Renal cortex interstitium (tissue), 11 donors: ENCODE measurements around the gene EEIG2. TPM values are rescaled to one million over a fixed set of nuclear protein-coding genes. Genes with fewer than 3 reads are reported as not detected.

ENCODE experiments used
- DNase-seq, 11 donors: peaks; one replicate each; pipeline ENCODE4 v3.0.0-alpha.2; 2013; ENCODE audit warnings: low read depth in 9 of 11, low spot score in 4 of 11; ENCODE audit errors: extremely low read depth in 1 of 11
- polyA plus RNA-seq, 3 donors: library from polyadenylated mRNA; unstranded; fragments of 120-200 nt; gene quantifications; one replicate each; pipeline ENCODE4 v1.2.1, GENCODE V29; 2013; ENCODE audit not compliant: insufficient read length in 3 of 3

EEIG2 gene
- polyA plus RNA-seq, 3 donors, result 15.7 to 18.3 (median 17.8) TPM

DNA sequence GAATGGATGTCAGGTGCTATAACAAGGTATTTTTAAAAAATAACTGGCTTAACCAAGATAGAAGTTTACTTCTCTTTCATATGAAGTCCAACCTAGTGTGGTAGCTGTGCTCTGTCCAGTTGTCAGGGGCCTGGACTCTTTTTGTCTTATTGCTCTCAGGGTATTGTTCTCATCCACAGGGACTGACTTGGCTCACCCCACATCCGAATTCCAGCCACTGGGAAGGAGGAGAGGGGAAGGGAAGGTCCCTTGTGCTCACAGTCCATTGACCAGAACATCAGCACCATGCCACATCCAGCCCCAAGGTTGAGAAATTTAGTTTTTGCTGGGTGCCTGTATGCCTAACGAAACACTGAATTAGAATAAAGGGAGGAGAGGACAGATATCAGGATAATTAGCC lies 8.7 kb downstream of the EEIG2 start:
- DNase-seq, result no peak

DNA sequence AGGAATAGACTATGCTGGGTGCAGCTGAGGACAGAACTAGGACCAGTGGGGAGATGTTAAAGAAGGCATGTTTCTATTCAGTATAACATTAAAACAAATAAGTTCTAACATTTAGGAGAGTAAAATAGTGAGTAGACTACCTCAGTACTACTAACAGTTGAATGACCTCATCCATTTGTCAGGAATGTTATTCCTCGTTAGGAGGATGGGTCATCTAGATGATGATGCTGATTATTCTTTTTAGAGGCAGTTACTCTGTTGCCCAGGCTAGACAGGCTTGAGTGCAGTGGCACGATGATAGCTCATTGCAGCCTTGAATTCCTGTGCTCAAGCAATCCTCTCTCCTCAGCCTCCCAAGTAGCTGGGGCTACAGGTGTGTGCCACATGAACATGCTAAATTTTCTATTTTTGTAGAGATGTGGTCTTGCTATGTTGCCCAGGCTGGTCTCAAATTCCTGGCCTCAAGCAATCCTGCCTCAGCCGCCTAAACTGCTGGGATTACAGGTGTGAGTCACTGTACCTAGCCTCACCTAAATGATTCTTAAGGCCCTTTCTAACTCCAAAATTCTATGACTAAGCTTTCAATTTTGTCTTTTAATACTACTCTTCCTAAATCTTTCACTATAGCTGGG lies 9.3 kb downstream of the EEIG2 start:
- no peak for DNase-seq

DNA sequence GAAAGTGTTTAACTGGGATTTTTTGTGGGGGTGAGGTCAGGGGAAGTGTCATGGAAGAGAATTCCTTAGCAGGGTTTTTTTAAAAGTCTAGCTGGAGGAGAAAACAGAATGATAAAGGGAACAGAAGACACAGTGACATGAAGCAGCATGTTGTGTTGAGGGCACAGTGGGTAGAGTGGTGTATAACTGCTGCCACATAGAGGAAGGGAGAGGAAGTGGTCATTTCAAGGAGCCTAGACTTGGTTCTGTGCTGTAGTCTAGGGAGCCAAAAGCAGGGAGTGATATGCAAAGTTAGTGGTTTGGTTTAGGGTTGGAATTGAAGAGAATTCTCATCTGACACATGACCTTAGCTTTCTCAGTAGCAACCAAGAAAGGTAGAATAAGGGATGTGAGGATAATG lies 10.2 kb downstream of the EEIG2 start:
- no peak for DNase-seq

DNA sequence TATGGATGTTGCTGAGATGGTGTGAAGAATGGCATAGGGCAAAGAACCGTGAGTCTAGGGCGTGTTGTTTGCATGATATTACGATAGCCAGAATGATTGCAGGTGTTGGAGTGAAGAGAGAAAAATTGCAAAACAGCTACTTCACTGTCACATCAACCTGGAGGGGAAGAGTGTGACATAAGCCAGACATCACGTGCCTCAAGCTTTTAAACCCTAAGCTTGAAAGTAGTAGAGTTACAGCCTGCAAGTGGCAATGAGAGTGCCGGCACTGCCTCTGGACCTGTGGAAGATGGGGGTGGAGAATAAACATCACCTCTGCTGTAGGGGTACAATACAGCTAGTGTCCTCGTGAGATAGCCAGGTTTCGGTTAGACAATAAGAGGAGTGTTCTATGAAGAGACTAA lies 11.1 kb downstream of the EEIG2 start:
- DNase-seq, result no peak

DNA sequence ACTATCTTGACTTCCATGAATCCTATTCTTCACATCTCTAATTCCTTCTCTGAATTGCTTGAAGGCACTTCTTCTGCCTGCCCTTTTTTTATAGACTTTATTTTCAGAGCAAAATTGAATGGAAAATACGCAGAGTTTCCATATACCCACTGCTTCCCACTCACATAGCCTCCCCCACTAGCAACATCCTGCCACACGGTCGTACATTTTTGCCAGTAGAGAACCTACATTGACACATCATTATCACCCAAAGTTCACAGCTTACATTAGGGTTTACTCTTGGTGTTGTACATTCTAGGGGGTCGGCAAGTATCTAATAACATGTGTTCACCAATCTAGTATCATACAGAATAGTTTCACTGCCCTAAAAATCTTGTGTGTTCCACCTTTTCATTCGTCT lies 12.3 kb downstream of the EEIG2 start:
- DNase-seq, result no peak

DNA sequence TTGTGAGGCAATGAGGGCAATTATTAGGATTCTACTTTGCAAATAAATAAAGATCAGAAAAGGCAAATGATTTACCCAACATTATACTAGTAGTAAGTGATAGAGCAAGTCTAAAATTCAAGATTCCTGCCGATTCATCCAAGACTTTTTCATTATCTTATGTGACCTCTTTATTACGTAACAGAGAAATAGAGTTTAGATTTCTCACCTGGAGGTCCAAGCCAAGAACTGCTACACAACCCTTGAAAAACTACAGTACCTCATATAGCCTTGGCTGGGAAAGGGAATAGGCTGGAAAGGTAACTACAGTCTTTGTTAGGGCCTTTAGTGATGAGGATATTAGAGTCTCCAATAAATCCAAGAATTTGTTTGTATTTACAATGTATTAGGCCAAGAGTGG lies 13.3 kb downstream of the EEIG2 start:
- no peak for DNase-seq

DNA sequence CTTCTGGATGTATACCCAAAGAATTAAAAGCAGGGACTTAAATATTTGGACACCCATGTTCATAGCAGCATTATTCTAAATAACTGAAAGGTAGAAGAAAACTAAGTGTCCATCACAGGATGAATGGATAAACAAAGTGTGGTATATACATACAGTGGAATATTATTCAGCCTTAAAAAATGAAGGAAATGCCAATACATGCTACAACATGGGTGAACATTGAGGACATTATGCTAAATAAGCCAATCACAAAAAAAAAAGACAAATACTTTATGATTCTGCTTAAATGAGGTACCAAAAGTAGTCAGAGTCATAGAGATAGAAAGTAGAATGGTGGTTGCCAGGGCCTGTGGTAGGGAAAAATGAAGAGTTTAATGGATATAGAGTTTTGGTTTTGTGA lies 14.1 kb downstream of the EEIG2 start:
- no peak for DNase-seq

DNA sequence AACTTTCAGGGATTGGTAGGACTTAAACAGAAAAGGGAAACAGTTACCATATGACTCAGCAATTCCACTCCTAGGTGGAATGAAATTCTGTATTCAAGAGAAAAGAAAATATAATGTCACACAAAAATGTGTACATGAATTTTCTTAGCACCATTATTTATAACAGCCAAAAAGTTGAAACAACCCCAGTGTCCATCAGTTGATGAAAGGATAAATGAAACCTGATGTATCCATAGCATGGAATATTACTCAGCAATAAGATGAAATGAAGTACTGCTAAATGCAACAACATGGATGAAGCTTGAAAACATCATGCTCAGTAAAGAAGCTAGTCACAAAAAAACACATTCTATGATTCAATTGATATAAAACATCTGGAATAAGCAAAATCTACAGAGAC lies 15.5 kb downstream of the EEIG2 start:
- DNase-seq, result no peak

DNA sequence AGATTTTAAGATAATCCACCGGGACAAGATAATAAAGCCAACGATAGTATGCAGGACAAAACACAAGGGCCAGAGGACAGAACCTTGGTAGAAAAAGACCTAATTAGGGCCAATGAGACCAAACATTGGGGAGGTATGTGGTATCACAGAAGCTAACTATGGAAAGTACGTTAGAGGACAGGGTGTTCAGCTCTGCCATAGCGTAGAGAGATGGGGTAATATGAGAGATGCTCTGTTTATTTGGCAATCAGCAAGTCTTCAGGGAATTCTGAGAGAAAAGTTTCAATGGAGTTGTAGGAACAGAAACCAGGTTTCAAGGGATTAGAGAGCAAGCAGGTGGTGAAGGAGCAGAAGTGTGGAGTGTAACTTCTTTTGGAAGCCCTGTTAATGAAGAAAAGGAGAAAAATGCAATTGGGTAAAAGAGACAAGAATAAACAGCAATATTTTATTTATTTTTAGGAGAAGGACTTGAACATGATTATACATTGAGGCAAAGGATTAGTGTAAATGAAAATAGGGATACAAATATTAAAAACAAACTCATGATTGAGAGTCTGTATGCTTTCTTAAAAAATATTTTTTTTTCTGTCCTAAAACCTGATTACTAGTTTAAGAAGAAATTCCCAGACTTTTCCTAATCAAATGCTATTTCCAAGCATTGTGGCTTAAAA lies 24.0 kb downstream of the EEIG2 start:
- no peak for DNase-seq

DNA sequence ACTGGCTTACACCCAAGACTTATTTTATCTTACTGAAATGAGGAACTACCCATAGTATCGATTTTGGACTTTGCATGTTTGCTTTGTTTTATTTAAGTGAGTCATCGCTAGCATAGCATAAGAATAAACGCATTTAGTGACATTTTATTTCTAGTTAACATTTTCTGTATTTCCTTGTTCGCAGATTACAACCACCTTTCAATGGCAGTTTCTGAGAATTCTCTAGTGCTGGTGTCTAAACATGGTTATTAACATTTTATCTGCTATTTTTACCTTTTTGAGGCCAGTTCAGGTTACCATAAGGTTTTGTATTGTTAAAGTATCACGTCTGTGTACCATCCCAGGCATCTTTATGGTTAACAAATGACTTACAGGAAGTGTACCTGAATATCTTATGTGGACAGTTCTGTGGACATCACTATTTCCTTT lies 24.5 kb downstream of the EEIG2 start:
- no peak for DNase-seq

DNA sequence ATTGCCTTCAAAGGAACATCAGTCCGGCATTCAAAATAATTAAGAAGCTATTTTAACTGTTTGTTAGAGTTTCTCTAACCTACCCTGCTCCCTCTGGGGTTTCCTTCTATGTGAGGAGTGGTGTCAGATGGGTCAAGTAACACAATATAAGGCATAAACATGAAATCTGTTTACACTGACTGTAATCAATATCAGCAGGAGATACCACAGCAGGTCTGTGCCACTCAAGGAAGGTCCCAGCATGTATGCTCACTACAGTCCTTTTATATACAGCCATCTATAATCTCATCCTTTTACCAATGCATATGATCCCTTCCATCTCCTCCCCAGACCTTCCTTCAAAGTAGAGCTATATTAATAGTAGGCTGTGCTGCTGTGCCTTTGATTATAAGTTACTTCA lies 25.4 kb downstream of the EEIG2 start:
- no peak for DNase-seq

DNA sequence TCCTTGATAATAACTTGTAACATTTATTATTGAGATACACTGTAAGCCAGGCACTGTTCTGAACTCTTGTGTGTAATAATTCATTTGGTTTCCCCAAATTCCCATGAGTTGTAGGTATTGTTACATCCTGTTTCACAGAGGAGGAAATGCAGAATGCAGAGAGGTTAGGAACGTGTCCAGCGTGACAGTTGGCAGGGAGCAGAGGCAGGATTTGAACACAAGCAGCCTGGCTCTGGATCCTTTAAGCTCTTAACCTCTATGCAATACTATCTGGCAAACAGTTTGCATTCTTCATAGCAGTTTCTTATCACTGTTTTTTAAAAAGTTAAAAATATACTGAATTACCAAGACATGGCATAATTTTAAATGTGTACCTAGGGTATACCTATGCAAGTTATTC lies 30.5 kb downstream of the EEIG2 start:
- no peak for DNase-seq

DNA sequence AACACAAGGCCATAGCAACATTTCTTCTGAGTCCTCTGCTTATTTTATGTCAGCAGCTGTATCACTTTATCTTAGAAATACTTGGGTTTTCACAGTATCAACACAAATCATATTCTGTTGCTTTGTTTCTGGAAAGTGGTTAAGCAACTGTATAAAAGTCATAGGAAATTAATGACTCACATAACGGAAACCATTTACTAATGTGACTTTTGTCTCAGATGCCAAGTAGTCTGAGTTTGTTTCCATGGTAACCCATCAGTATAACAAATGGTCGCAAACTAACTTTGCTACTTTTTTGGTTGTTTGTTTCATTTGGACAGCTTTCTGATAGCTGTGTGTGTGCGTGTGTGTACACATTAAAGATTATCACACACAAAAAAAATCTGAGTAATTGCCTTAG lies 31.1 kb downstream of the EEIG2 start:
- peak; percentile 49 to 89 (median 77) for DNase-seq

DNA sequence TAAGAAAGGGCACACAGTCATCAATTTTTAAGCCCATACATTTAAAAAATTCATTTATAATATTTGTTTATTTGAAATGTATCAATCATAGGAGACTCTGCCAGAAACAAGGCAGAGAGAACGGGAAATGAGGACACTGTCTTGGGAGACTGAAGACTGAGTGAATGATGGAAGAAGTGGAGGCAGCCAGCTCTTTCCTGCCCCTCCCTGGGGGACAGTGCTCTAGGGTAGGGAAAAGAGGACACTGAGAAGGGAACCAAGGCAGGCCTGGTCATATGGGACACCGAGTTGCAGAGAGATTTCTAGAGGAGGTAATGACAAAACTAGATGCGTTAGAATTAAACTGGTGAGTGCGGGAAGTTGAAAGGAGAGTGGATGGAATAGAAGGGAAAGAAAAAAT lies 31.6 kb downstream of the EEIG2 start:
- no peak for DNase-seq

DNA sequence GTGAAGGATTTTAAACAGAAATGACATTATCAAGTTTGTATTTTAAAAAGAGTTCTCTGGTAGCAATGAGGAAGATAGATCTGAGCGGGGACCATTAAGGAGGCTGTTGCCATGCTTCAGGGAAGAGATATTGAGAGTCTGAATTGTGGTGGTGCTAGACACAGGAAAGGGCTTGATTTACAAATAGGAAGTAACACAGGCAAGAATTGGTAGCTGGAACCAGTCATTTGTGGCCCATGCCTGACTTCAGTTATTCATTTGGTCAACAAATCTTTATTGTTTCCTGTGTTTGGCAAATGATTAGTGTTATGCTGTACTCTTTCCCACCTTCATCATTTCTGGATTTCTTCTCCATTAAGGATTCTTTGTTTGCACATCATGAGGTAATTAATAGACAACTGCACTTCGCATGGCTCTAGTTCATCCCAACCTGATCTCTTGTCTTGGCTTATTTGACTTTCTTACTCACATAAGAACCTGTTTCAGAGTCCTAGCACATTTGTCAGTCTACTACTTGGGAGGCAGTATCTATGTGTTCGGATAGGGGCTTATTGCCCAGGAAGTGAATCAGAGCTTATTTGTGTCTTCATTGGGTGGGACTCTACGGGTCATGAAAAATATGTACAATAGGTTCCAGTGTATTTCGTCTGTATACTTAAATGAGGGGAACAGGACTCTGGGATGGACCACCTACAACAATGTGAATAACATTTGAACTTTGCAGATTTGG lies 32.3 kb downstream of the EEIG2 start:
- DNase-seq, result no peak

DNA sequence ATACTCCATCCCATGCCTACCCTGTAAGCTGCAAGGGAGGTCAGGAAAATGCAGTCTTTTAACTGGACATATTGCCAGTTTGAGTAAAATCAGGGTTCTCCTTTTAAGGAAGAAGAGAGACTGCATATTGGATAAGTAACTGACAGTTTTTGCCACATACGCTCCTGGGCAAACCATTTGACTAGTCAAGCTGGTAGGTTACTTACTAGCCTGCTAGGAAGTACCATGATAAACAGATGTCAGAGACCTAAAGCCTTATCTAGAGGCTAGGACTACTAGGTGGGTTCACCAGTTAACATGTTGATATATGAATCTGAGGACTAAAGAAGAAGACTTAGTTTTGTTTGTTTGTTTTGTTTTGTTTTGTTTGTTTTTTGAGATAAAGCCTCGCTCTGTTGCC lies 33.5 kb downstream of the EEIG2 start:
- no peak for DNase-seq

DNA sequence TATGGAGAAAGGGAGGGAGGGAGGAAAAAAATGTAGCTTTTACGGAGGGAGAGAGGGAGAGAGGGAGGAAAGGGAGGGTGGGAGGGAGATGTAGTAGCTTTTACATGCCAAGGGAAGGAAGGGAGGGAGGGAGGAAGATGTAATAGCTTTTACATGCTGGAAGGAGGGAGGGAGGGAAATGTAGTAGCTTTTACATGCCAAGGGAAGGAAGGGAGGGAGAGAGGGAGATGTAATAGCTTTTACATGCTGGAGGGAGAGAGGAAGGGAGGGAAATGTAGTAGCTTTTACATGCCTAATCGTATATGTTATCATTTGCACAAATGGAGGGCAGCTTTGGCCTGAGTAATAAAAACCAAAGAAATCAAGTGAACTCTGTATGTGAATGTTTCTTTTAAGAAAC lies 35.6 kb downstream of the EEIG2 start:
- peak in 7 of 11 donors; percentile 51 to 89 (median 76) for DNase-seq

DNA sequence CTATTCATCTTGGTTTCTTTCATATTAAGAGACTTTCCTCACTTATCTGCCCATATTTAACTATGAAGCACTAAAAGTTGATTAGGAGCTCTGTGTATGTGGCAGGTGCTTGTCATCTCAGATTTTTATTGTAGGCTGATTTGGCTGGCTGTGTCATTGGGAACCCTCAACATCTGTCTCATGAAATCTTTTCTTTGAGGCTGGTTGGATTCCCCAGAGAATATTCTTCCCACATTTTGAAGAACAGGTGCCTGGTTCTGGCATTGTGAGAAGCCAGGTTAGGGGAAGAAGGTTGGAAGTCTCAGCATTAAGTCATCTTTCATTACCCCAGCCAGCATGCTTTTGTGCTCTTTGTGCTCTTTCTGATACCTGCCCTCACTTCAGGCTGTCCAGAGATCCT lies 37.1 kb downstream of the EEIG2 start:
- no peak for DNase-seq

DNA sequence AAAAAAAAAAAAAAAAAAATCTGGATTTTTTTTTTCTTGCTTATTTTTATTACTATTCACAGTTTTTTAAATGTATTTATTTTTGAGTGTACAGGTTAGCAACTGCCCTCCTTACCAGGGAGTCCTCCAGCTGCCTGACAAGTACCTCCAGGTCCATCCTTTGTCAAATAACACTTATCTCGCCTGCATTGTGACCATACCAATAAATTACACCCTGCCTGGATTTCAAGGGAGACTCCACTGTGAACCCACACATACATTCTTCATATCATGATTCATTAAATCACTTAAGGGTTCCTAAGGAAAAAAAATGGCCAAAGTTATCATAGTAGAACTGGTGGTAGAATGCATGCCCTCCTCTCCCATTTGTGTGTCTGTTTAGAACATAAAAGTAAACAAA lies 38.4 kb downstream of the EEIG2 start:
- no peak for DNase-seq

DNA sequence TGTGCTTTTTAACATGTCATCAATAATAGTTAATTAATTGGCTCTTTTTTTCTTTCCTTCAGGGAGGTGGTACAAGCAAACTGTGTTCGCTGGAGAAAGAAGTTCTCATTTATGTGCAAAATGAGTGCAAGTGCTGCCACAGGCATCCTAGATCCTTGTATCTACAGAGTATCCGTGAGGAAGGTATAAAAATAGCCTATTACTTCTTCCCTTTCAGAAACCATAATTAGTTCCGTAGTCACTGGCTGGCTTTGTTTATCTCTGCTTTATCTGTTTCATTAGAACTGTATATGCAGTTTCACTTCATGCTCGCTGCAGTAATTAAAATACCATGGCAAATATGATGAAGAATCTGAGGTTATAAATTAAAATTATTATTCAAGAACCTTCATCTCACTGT lies 40.6 kb downstream of the EEIG2 start:
- no peak for DNase-seq
